Skeletal muscle tissue (tissue), 4 donors: ENCODE results near the gene APBA1. TPM values are rescaled to one million over a fixed set of nuclear protein-coding genes. Genes with fewer than 3 reads are reported as not detected.
A peak's percentile ranks its signal among the peaks of the same experiment; 100 is the strongest.

Source experiments
- H3K27ac ChIP-seq: one replicate; pipeline ENCODE4 v1.7.0; 2013; ENCODE audit warnings: mild to moderate bottlenecking, low read depth, low read length, inconsistent platforms
- H3K27me3 ChIP-seq, 3 donors: one replicate each; pipeline ENCODE4 v1.7.0; 2013; ENCODE audit warnings: low read length in 3 of 3; ENCODE audit not compliant: control insufficient read depth in 3 of 3, insufficient read depth in 3 of 3
- H3K36me3 ChIP-seq, 3 donors: one replicate each; pipeline ENCODE4 v1.7.0; 2013; ENCODE audit warnings: low read length in 3 of 3; ENCODE audit not compliant: control insufficient read depth in 3 of 3, insufficient read depth in 3 of 3
- H3K4me1 ChIP-seq, 3 donors: one replicate each; pipeline ENCODE4 v1.7.0; 2013; ENCODE audit warnings: low read length in 3 of 3, mild to moderate bottlenecking in 3 of 3; ENCODE audit not compliant: control insufficient read depth in 3 of 3, insufficient read depth in 3 of 3
- H3K4me3 ChIP-seq, 3 donors: one replicate each; pipeline ENCODE4 v1.7.0; 2013; ENCODE audit warnings: low read length in 3 of 3
- H3K9ac ChIP-seq, 3 donors: one replicate each; pipeline ENCODE4 v1.7.0; 2013; ENCODE audit warnings: low read length in 3 of 3, mild to moderate bottlenecking in 3 of 3, moderate library complexity in 2 of 3, low read depth in 1 of 3
- H3K9me3 ChIP-seq, 3 donors: one replicate each; pipeline ENCODE4 v1.7.0; 2013; ENCODE audit warnings: low read length in 3 of 3; ENCODE audit not compliant: control insufficient read depth in 3 of 3
- total RNA-seq: library from RNA; depleted of rRNA; stranded (reverse); fragments of >200 nt; gene quantifications from one replicate; pipeline ENCODE4 v1.2.3, GENCODE V29; 2014
- donor health status: Osteomylitis.

APBA1 gene
- total RNA-seq, 1 donor from 2014 or later, result 2.6 TPM

- H3K4me3 ChIP-seq, result no peak overlapping the region
These were observed 98.5 kb downstream of the APBA1 start for GRCh38 chr9:69573651-69574050.

GRCh38 chr9:69572611-69573010, 99.6 kb downstream of the APBA1 start:
- no peaks in the 10 kb centered on the region for H3K9me3 ChIP-seq
- H3K9ac ChIP-seq, result no peak overlapping the region
- no peaks in the 10 kb centered on the region for H3K27me3 ChIP-seq
- H3K4me1 ChIP-seq, result peaks cover 0 to 5% (median 0%) of the 10 kb centered on the region in 3 donors
- no peaks in the 10 kb centered on the region for H3K36me3 ChIP-seq
- no peak overlapping the region for H3K27ac ChIP-seq
- H3K4me3 ChIP-seq, result no peak overlapping the region

More at GRCh38 chr9:69573651-69574050, 98.5 kb downstream of the APBA1 start:
- peaks cover 3 to 5% (median 4%) of the 10 kb centered on the region in 3 donors for H3K4me1 ChIP-seq
- no peak overlapping the region for H3K27ac ChIP-seq
- no peaks in the 10 kb centered on the region for H3K27me3 ChIP-seq
- H3K9ac ChIP-seq, result no peak overlapping the region
- H3K9me3 ChIP-seq, result no peaks in the 10 kb centered on the region
- H3K36me3 ChIP-seq, result no peaks in the 10 kb centered on the region

- Histone ChIP-seq H3K27ac (no peak overlapping the region), H3K27me3 (no peaks in the 10 kb centered on the region), H3K36me3 (no peaks in the 10 kb centered on the region), H3K4me1 (peaks cover 0 to 5% (median 0%) of the 10 kb centered on the region in 3 donors), H3K9me3 (no peaks in the 10 kb centered on the region), H3K9ac (no peak overlapping the region), H3K4me3 (no peak overlapping the region)
These were observed 101.1 kb downstream of the APBA1 start for GRCh38 chr9:69571032-69571431.

- no peaks in the 10 kb centered on the region for H3K36me3 ChIP-seq
- no peaks in the 10 kb centered on the region for H3K9me3 ChIP-seq
- no peak overlapping the region for H3K4me3 ChIP-seq
- H3K27ac ChIP-seq, result no peak overlapping the region
- no peak overlapping the region for H3K9ac ChIP-seq
- no peaks in the 10 kb centered on the region for H3K27me3 ChIP-seq
- H3K4me1 ChIP-seq, result peaks cover 0 to 10% (median 0%) of the 10 kb centered on the region in 3 donors
These were observed 102.3 kb downstream of the APBA1 start for GRCh38 chr9:69569738-69570451.

GRCh38 chr9:69564557-69564956, 107.6 kb downstream of the APBA1 start:
- Histone ChIP-seq H3K27me3 (no peaks in the 10 kb centered on the region), H3K4me3 (no peak overlapping the region), H3K9me3 (no peaks in the 10 kb centered on the region), H3K36me3 (no peaks in the 10 kb centered on the region), H3K9ac (no peak overlapping the region), H3K27ac (no peak overlapping the region), H3K4me1 (peaks cover 0 to 14% (median 3%) of the 10 kb centered on the region in 3 donors)

DNA sequence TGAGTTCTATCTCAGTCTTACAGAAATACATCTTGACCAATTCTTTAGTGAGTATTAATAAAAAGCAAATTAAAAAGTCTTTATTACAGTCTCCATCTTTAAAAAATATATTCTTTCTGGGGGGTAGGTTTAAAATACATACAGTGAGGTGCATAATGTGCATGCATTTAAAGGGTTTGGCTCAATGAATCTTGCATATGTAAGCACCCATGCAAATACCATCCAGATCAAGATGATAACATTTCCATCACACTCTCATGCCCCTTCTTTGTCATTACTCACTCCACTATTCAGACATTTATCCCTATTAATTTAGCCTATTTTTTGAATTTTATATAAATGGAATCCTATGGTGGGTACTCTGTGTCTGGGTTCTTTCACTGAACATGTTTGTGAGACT, 113.0 kb downstream of the APBA1 start:
- Histone ChIP-seq H3K4me3 (no peak overlapping the region), H3K9ac (no peak overlapping the region), H3K27ac (no peak overlapping the region), H3K36me3 (no peaks in the 10 kb centered on the region), H3K27me3 (no peaks in the 10 kb centered on the region), H3K9me3 (no peaks in the 10 kb centered on the region), H3K4me1 (peaks cover 0 to 8% (median 5%) of the 10 kb centered on the region in 3 donors)

- Histone ChIP-seq H3K4me1 (peaks cover 0 to 5% (median 3%) of the 10 kb centered on the region in 3 donors), H3K4me3 (no peak overlapping the region), H3K9me3 (no peaks in the 10 kb centered on the region), H3K27me3 (no peaks in the 10 kb centered on the region), H3K9ac (no peak overlapping the region), H3K36me3 (no peaks in the 10 kb centered on the region), H3K27ac (no peak overlapping the region)
These were observed 115.5 kb downstream of the APBA1 start for GRCh38 chr9:69556707-69557106.

DNA sequence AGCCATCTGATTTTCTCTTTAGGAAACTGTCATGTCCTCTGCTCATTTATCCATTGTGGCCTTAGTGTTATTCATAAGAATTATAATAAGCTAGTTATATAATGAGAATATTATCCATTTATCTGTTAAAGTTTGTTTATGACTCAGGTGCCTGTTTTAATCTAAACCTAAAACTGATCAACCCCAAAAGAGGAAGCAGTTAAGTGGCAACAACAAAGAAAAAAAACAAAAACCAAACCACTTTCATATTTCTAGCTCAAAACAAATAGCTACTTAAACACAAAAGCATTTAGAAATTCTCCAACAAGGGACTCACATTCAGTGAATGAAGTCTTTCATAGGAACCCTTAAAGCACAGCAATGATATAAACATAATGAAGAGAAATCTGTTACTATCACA, 116.4 kb downstream of the APBA1 start:
- Histone ChIP-seq H3K4me1 (peaks cover 0 to 5% (median 3%) of the 10 kb centered on the region in 3 donors), H3K36me3 (no peaks in the 10 kb centered on the region), H3K27me3 (no peaks in the 10 kb centered on the region), H3K27ac (no peak overlapping the region), H3K9ac (no peak overlapping the region), H3K9me3 (no peaks in the 10 kb centered on the region), H3K4me3 (no peak overlapping the region)

GRCh38 chr9:69554945-69555344, 117.2 kb downstream of the APBA1 start:
- no peaks in the 10 kb centered on the region for H3K27me3 ChIP-seq
- H3K36me3 ChIP-seq, result no peaks in the 10 kb centered on the region
- no peak overlapping the region for H3K4me3 ChIP-seq
- no peak overlapping the region for H3K9ac ChIP-seq
- no peaks in the 10 kb centered on the region for H3K9me3 ChIP-seq
- peaks cover 0 to 5% (median 3%) of the 10 kb centered on the region in 3 donors for H3K4me1 ChIP-seq
- no peak overlapping the region for H3K27ac ChIP-seq

GRCh38 chr9:69549310-69550202, 122.6 kb downstream of the APBA1 start:
- no peaks in the 10 kb centered on the region for H3K36me3 ChIP-seq
- H3K4me3 ChIP-seq, result peak overlapping the region in 2 of 3 donors; percentile 9 to 24
- peak overlapping the region in 1 of 3 donors; percentile 58 for H3K9ac ChIP-seq
- H3K9me3 ChIP-seq, result no peaks in the 10 kb centered on the region
- peaks cover 0 to 2% (median 0%) of the 10 kb centered on the region in 3 donors for H3K4me1 ChIP-seq
- no peak overlapping the region for H3K27ac ChIP-seq
- no peaks in the 10 kb centered on the region for H3K27me3 ChIP-seq
